ENCODE data around the gene TBCE. TPM values are rescaled to one million over a fixed set of nuclear protein-coding genes. Genes with fewer than 3 reads are reported as not detected.
A peak's percentile ranks its signal among the peaks of the same experiment; 100 is the strongest.

TBCE gene
- total and polyA plus RNA-seq, 9 of the 15 experiments (the other 6 are each of a cell fraction or from before 2014, with no cell fraction given): 52.6 to 92.1 (median 82.1) TPM

- 0 out of 4 replicates have a peak, but pooled peaks have one; percentile 10 to 39 for TF ChIP-seq MNT (conservative IDR thresholded peaks at IDR 0.05)
- TF ChIP-seq ZBTB40 (IDR thresholded peaks at IDR 0.05): 0 out of 2 replicates have a peak, but pooled peaks have one; percentile 21
- TF ChIP-seq ZBTB40 (CRISPR knock-in tag; IDR thresholded peaks at IDR 0.05): no peak
- peak in 1 of 2 experiments; percentile 52; a peak in 1 of 4 replicates for TF ChIP-seq TEAD1 (CRISPR knock-in tag; IDR thresholded peaks at IDR 0.05)
- peak; percentile 50; the same call in 1 of the 2 replicates for TF ChIP-seq EP400 (IDR thresholded peaks at IDR 0.05)
- TF ChIP-seq SMARCA4 (IDR thresholded peaks at IDR 0.05): peak; percentile 17; the same call in 1 of the 2 replicates
- TF ChIP-seq E2F5 (CRISPR knock-in tag; IDR thresholded peaks at IDR 0.05): peak; percentile 24; the same call in 1 of the 2 replicates
- peak in 1 of 2 experiments; percentile 54; a peak in 2 of 4 replicates for TF ChIP-seq NRF1 (conservative IDR thresholded peaks at IDR 0.05 in 1 of 2, IDR thresholded peaks at IDR 0.05 in 1 of 2)
- TF ChIP-seq MLLT1 (IDR thresholded peaks at IDR 0.05): peak in 1 of 2 experiments; percentile 65; a peak in 1 of 4 replicates
- TF ChIP-seq RBFOX2 (IDR thresholded peaks at IDR 0.05; ENCODE audit: low read depth, low read length): peak; percentile 78
- peak; percentile 25; the same call in 1 of the 2 replicates for TF ChIP-seq ARID1B (IDR thresholded peaks at IDR 0.05)
Measured at GRCh38 chr1:235326719-235327558, 40.3 kb upstream of the TBCE start (continued).
